ENCODE measurements around the gene FEZF1.

The FEZF1 gene

GRCh38 chr7:122261016-122261415, 43.5 kb downstream of the FEZF1 start:
- Histone ChIP-seq H3K27me3 (ENCODE audit: control insufficient read depth in 1 of 2, insufficient read depth in 2 of 2, low read length in 2 of 2) (peaks cover 0 to 6% of the 10 kb centered on the region in 2 donors), H3K27ac (ENCODE audit: low read depth, low read length) (no peak overlapping the region), H3K4me3 (ENCODE audit: low read depth in 1 of 2, low read length in 2 of 2) (no peak overlapping the region), H3K36me3 (ENCODE audit: insufficient read depth, low read length) (no peaks in the 10 kb centered on the region), H3K9me3 (ENCODE audit: low read length) (no peaks in the 10 kb centered on the region), H3K9ac (ENCODE audit: low read length) (no peak overlapping the region), H3K4me1 (ENCODE audit: insufficient read depth, low read length) (no peaks in the 10 kb centered on the region)

- Histone ChIP-seq H3K36me3 (ENCODE audit: insufficient read depth, low read length) (no peaks in the 10 kb centered on the region), H3K9ac (ENCODE audit: low read length) (no peak overlapping the region), H3K4me1 (ENCODE audit: insufficient read depth, low read length) (no peaks in the 10 kb centered on the region), H3K4me3 (ENCODE audit: low read depth in 1 of 2, low read length in 2 of 2) (no peak overlapping the region), H3K9me3 (ENCODE audit: low read length) (no peaks in the 10 kb centered on the region), H3K27me3 (ENCODE audit: control insufficient read depth in 1 of 2, insufficient read depth in 2 of 2, low read length in 2 of 2) (peaks cover 0 to 6% of the 10 kb centered on the region in 2 donors), H3K27ac (ENCODE audit: low read depth, low read length) (no peak overlapping the region)
Observed at GRCh38 chr7:122260336-122260735, 44.2 kb downstream of the FEZF1 start.

GRCh38 chr7:122258971-122259370, 45.6 kb downstream of the FEZF1 start:
- no peak overlapping the region for H3K9ac ChIP-seq (ENCODE audit: low read length)
- H3K27ac ChIP-seq (ENCODE audit: low read depth, low read length): no peak overlapping the region

GRCh38 chr7:122257056-122257455, 47.5 kb downstream of the FEZF1 start:
- no peak overlapping the region for H3K4me3 ChIP-seq (ENCODE audit: low read depth in 1 of 2, low read length in 2 of 2)
- H3K4me1 ChIP-seq (ENCODE audit: insufficient read depth, low read length): no peaks in the 10 kb centered on the region
- H3K36me3 ChIP-seq (ENCODE audit: insufficient read depth, low read length): no peaks in the 10 kb centered on the region
- no peak overlapping the region for H3K27ac ChIP-seq (ENCODE audit: low read depth, low read length)
- H3K9me3 ChIP-seq (ENCODE audit: low read length): no peaks in the 10 kb centered on the region
- H3K27me3 ChIP-seq (ENCODE audit: control insufficient read depth in 1 of 2, insufficient read depth in 2 of 2, low read length in 2 of 2): peaks cover 0 to 6% of the 10 kb centered on the region in 2 donors
- no peak overlapping the region for H3K9ac ChIP-seq (ENCODE audit: low read length)

More at GRCh38 chr7:122258971-122259370, 45.6 kb downstream of the FEZF1 start:
- H3K4me1 ChIP-seq (ENCODE audit: insufficient read depth, low read length): no peaks in the 10 kb centered on the region
- H3K4me3 ChIP-seq (ENCODE audit: low read depth in 1 of 2, low read length in 2 of 2): no peak overlapping the region
- no peaks in the 10 kb centered on the region for H3K9me3 ChIP-seq (ENCODE audit: low read length)
- peaks cover 0 to 6% of the 10 kb centered on the region in 2 donors for H3K27me3 ChIP-seq (ENCODE audit: control insufficient read depth in 1 of 2, insufficient read depth in 2 of 2, low read length in 2 of 2)
- no peaks in the 10 kb centered on the region for H3K36me3 ChIP-seq (ENCODE audit: insufficient read depth, low read length)

- Histone ChIP-seq H3K4me1 (ENCODE audit: insufficient read depth, low read length) (no peaks in the 10 kb centered on the region), H3K4me3 (ENCODE audit: low read depth in 1 of 2, low read length in 2 of 2) (no peak overlapping the region), H3K9ac (ENCODE audit: low read length) (no peak overlapping the region), H3K27me3 (ENCODE audit: control insufficient read depth in 1 of 2, insufficient read depth in 2 of 2, low read length in 2 of 2) (no peaks in the 10 kb centered on the region), H3K27ac (ENCODE audit: low read depth, low read length) (no peak overlapping the region), H3K36me3 (ENCODE audit: insufficient read depth, low read length) (no peaks in the 10 kb centered on the region), H3K9me3 (ENCODE audit: low read length) (no peaks in the 10 kb centered on the region)
Observed at GRCh38 chr7:122256046-122256445, 48.5 kb downstream of the FEZF1 start.

- no peak overlapping the region for H3K4me3 ChIP-seq (ENCODE audit: low read depth in 1 of 2, low read length in 2 of 2)
- H3K4me1 ChIP-seq (ENCODE audit: insufficient read depth, low read length): no peaks in the 10 kb centered on the region
- H3K27ac ChIP-seq (ENCODE audit: low read depth, low read length): no peak overlapping the region
- H3K36me3 ChIP-seq (ENCODE audit: insufficient read depth, low read length): no peaks in the 10 kb centered on the region
- no peaks in the 10 kb centered on the region for H3K9me3 ChIP-seq (ENCODE audit: low read length)
- no peaks in the 10 kb centered on the region for H3K27me3 ChIP-seq (ENCODE audit: control insufficient read depth in 1 of 2, insufficient read depth in 2 of 2, low read length in 2 of 2)
- no peak overlapping the region for H3K9ac ChIP-seq (ENCODE audit: low read length)
Observed at GRCh38 chr7:122255454-122255853, 49.1 kb downstream of the FEZF1 start.

Data from muscle layer of colon (tissue), 2 donors.